Muscle of arm (tissue), 12 donors: ENCODE measurements around the gene DHX16. TPM values are rescaled to one million over a fixed set of nuclear protein-coding genes. Genes with fewer than 3 reads are reported as not detected.
"Not testable (repeated sequence)": the region's sequence is repeated elsewhere in the genome, so short reads cannot be mapped to it uniquely, and the experiment has no call there.

Experiments used
- DNase-seq: peaks from one replicate; pipeline ENCODE4 v3.0.0-alpha.2; 2013
- polyA plus RNA-seq, 12 donors: library from polyadenylated mRNA; unstranded; fragments of 120-200 nt; gene quantifications; one replicate each; pipeline ENCODE4 v1.2.1, GENCODE V29; 2013; ENCODE audit not compliant: insufficient read length in 12 of 12

Gene DHX16
- polyA plus RNA-seq, 12 donors: 20.7 to 33.4 (median 22.6) TPM; not detected in 1

DNA sequence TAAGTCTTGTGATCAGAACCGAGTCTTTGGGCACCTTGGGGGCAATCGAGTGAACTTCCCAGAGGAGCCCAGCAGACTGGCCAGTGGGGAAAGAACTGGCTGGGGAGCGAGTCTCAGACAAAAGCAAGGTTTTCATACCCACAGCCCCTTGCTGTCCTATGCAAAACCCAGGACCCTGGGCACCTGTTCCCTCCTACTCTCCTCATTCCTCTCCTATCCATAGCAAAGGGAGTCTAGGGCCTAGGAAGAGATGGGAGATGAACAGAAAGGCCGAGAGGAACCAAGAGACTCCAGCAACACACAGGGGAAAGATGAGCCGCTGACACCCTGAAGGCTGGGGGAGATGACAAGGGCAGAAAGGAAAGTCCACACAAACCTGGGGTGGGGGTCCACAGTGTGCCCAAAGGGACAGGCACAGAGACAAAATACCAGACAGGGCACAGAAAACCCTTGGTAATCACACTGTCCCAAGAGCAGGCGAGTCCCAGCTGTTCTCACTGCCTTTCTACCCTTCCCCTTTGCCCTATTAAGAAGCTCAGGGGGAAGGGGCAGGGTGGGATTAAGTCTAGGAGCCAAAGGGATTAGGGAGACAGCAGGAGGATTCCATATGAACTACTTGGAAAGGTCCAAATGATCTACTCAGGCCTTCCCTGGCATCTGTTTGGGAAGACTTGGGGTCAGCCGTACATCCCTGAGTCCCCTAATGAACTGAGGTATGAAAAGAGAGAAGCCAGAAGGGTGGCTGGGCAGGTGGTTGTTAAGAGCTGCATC, 7.1 kb upstream of the DHX16 start:
- no peak for DNase-seq

DNA sequence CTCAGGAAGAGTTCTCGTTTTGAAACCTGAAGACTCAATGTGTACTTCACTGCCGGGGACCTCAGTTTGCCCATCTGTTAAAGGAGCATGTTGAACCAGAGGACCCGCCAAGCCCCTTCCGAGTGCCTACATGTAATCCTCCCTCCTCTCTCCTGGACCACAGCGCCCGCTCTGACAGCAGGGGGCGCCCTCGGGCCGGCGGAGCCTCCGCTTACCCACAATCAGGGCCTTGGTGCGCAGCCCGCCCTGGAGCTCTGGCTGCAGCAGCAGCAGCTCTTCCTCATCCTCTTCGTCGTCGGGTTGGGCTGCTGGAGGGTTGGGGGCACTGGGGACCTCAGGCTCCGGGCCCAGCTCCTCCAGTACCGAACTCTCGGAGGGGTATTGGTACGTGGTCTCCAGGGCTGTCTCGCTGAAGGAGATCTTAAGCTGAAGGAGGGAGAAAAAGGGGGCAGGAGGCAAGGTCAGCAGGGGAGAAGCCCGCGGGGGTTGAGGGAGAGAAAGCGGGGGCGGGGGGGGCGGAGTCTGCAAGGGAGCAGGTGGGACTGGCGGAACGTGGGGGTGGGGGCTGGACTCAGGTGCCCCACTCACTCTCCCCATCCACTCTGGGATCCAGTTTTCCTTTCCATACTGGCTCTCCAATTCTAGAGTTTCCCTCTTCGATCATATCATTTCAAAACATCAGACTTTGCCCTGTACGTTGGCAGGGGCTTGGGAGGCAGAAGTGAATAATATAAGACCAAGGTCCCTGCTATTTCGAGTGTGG, 6.3 kb upstream of the DHX16 start:
- DNase-seq: peak; percentile 85

GRCh38 chr6:30676660-30677285, 4.0 kb upstream of the DHX16 start:
- no peak for DNase-seq

- no peak for DNase-seq
Observed at GRCh38 chr6:30670760-30671527, 1.9 kb downstream of the DHX16 start.

DNA sequence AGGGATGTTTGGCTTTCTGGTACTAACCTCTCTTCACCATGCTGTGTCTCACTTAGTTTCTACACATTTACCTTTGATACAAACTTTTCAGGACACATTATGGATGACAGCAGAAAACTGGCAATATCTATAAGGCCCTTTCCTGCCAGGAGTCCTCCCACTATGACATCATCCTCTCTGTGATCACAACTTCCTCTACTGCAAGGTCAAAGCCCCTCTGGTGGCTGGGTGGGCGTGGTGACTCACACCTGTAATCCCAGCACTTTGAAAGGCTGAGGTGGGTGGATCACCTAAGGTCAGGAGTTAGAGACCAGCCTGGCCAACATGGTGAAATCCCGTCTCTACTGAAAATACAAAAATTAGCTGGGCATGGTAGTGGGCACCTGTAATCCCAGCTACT, 6.5 kb downstream of the DHX16 start:
- not testable (repeated sequence) for DNase-seq

DNA sequence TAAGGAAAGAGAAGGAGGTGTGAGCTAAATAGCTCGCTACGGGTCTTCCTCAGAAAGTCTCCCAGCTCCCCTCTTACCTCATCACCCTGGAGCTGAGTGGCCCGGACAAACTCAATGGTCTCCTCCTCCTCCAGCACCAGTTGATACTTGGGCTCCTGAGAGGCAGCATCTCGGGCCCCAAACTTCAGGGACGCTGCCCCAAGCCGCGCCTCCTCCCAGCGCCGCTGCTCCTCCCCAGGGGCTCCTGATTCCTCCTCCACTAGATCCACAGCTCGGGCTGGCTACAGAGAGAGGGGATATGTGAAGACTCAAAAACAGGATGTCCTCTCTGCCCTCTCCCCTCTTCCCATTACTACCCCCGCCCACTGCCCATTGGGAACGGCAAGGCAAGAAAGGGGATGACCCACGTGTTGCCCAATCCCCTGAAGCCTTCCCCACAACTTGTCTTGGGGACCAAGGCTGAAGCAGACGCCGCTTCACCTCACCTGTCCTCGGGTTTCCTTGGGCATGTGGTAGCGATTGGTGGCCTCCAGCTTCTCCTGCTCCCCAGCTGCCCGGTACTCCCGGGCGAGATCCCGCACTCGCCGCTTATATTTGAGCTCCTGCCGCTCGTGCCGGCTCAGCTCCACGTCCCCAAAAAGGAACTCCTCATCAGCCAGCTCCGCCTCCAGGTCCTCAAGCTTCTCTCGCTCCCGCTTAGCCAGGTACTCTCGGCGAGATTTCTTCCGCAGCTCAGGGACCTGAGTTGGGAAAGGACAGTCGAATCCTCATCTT, 7.6 kb downstream of the DHX16 start:
- DNase-seq: no peak

DNA sequence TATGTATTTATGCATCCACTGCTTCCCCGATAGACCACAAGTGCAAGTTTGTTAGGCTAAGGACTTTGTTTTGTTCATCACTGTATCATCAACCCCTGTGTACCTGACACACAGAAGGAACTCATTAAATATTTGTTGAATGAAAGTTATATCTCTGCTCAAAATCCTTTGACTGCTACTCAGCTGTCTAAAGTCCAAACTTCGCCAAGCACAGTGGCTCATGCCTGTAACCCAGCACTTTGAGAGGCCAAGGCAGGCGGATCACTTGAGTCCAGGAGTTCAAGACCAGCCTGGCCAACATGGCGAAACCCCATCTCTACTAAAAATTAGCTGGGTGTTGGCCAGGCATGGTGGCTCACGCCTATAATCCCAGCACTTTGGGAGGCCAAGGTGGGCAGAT, 14.9 kb downstream of the DHX16 start:
- not testable (repeated sequence) for DNase-seq

- DNase-seq: no peak
Observed at GRCh38 chr6:30657454-30657853, 15.4 kb downstream of the DHX16 start.

- DNase-seq: no peak
Observed at GRCh38 chr6:30656513-30656912, 16.3 kb downstream of the DHX16 start.

- no peak for DNase-seq
Observed at GRCh38 chr6:30655743-30656094, 17.1 kb downstream of the DHX16 start.

DNA sequence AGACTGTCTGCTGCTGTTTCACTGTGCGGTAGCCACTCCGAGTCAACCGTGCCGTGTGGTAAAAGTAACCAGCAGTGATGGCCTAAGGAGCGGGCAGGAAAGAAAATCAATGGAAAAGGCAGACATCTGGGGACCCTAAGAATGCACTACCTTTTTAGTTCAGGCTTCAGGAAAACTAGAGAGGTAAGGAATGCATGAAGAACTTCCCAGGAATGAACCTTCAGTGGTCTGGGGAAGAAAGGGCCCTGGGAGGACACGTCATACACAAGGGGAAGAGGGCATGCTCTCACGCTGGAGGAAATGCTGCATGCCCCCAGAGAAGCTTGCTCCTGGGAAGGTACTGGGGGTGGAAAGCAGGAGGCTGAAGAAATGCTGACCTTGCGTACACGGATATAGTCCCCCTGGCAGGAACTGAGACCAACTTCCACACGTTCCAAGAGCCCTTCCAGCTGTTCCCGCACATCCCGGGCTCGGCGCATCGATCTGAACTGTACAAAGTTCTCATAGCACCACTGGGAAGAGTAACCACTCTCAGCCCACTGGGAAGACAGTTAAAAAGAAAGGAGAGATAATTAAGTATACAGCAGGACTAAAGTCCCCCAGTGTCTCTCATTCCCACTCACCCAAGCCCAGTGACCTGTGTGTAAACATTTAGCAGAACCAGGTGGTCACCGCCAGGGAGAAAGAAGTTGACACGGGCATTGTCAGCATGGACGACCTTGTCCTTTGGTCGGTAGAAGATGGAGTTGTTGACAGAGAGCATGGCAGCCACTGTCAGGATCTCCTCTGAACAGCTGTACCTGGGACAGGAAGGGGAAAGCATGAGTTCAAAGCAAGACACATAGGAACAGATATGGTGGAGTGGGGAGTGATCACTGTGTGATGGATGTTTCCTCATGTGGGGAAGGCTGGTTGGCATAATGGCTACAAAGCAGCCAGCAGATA, 17.7 kb downstream of the DHX16 start:
- no peak for DNase-seq

GRCh38 chr6:30651143-30651542, 21.7 kb downstream of the DHX16 start:
- no peak for DNase-seq

GRCh38 chr6:30647242-30648116, 25.3 kb downstream of the DHX16 start:
- peak; percentile 22 for DNase-seq

- DNase-seq: peak; percentile 92
Observed at GRCh38 chr6:30646450-30647241, 26.2 kb downstream of the DHX16 start, which contains the start of gene C6orf136. TSS of gene C6orf136 (plus strand) at chr6:30647133. CDS start at chr6:30647232, 99 bp downstream.

- DNase-seq: no peak
Observed at GRCh38 chr6:30645989-30646388, 26.8 kb downstream of the DHX16 start.

DNA sequence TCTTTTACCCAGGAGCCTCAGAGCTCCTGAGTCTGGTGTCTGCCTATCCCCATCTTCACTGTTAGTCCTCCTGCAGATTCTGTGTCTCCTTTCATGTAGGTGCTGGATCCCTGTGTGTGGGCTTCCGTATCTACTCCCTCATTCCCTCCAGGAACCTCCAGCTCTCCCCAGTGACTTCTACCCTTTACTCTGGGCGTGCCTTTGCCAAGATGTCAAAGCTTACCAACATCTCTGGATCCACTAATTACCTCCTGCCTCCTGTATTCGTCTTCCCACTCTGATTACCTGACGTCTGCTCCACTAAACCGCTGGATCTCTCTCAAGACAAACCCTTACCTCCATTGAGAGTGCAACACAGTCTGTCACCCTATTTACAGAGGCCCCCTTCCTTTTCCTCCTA, 28.0 kb downstream of the DHX16 start:
- no peak for DNase-seq

DNA sequence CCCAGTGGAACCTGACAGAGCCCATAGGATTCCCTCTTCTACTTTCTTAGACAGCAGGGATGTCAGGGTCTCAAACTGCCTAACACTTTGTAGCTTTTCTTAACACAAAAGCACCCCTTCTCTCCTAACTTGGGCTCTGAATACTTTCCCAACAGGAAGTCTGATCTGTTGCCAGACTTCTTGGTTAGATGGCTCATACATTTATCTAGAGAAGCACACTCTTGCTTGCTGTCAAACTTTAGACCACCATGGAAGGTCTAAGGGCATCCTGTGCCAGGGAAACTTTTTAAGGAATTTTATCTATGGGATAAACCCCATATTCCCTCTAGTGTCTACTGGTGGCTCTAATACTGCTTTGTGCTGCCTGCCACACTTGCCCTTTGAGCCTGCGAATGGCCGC, 29.1 kb downstream of the DHX16 start:
- DNase-seq: no peak

DNA sequence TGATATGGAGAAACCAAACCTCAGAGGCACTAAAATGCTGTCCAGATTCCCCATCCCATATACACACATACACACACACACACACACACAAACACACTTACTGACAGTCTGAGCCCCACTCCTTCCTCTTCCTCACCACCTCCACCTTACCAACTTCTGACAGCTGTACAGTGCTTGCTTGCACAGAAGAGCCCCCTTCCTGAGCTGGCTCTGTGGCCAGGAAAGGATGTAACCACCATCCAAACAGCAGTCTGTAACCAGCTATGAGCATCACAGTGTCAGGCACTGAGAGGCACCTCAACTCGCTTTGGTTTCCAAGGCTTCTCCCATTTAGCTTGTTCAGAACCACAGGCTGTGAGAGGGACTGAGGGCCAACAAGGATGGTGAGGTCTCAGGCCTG, 31.8 kb downstream of the DHX16 start:
- DNase-seq: no peak
